GM18519 (cell line): ENCODE results near the gene ERC1.

ENCODE experiments used
- ATAC-seq: cut with Tn5 transposase; IDR thresholded peaks from one replicate; pipeline ENCODE4 v1.9.1; 2021; ENCODE audit warnings: mild to moderate bottlenecking, moderate library complexity; ENCODE audit not compliant: unreplicated experiment, low FRiP score

Gene ERC1

DNA sequence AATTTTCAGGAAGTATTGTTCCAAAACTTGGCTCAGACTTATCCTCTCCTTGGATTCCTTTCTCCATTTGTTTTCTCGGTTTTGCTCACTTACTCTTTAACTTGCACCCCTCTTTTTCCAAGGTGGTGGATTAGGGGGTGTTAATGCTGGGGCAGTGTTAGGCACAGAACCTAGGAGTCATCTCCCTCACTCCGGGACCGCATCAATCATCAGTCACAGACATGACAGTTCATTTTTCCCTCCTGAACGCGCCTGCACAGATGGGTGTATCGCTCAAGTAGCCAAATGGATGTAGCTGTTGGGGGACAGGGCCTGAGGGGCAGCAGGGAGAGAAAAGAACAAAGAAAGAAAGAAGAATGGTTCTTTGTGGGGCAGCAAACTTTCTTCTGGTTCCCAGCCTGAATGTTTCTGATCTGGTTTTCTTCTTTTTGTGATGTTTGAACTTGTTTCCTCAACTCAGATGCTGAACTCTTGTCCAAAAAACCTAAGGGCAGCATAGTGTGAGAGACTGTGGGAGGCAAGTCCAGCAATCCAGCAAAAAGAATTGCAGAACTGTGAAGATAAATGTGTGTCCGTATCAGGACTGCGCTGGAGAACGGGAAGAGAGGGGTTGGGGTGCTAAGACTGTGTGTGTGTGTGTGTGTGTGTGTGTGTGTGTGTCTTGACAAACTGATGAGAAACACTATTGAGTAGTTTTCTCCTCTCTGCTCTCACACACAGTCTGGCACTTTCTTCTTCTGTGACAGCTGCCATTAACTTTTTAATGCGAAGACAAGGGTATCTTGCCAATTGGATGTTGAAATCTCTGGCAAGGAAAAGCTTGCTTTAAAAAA lies 472.3 kb downstream of the ERC1 start:
- no peak for ATAC-seq

- no peak for ATAC-seq
Measured at GRCh38 chr12:1464925-1465324, 473.9 kb downstream of the ERC1 start.

- no peak for ATAC-seq
Measured at GRCh38 chr12:1465990-1466389, 475.0 kb downstream of the ERC1 start.

DNA sequence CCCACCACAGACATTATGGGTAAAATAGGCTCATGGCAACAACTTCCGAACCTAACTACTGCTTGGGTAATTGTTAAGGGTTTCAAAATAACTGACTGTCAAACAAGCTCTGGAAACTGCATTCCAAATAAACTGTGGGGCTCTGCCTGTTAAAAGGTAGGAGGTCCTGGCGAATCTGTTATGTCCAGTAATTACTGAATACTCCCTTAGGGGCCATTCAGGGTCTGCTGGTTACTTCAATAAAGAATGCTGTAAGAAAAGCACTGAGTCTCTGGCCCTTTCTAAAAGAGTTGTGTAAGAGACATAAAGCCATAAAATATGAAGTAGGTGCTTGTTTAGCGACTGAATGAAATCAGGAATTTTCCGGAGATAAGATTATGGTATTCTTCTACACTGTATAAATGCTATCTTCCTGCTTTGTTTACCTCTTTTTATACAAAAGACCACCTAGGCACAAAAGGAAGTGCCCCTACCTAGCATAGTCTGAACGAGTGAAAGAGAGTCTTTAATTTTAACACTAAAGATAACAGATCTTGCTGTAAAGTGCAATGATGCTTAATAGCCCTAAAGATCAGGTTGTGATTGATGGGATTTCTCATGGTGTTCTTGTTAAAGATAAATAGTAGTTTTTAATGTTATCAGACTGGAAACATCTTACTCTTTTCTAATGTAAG lies 475.6 kb downstream of the ERC1 start:
- ATAC-seq, result no peak

- ATAC-seq, result no peak
Measured at GRCh38 chr12:1467710-1468109, 476.7 kb downstream of the ERC1 start.

GRCh38 chr12:1469070-1469469 lies 478.0 kb downstream of the ERC1 start:
- ATAC-seq, result no peak

DNA sequence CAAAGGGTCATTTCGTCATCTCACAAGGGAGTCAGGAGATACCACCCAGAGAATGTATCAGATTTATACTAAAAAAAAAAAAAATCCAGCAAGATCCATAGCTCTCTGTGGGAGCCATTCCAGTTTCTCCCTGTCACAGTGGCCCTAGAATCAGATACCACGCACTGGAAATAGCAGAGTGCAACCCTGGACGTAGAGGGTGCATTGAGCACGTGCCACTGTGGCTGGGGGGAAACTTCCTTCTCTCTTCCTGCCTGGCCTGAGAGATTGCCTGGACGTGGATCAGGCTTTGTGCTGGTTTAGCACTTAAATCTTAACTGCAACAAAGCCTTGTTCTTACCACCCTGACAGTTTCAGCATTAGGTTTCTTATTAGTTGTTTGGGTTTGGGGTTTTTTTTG lies 479.0 kb downstream of the ERC1 start:
- no peak for ATAC-seq

GRCh38 chr12:1471224-1471623 lies 480.2 kb downstream of the ERC1 start:
- no peak for ATAC-seq

GRCh38 chr12:1473418-1473817 lies 482.4 kb downstream of the ERC1 start:
- ATAC-seq, result no peak

DNA sequence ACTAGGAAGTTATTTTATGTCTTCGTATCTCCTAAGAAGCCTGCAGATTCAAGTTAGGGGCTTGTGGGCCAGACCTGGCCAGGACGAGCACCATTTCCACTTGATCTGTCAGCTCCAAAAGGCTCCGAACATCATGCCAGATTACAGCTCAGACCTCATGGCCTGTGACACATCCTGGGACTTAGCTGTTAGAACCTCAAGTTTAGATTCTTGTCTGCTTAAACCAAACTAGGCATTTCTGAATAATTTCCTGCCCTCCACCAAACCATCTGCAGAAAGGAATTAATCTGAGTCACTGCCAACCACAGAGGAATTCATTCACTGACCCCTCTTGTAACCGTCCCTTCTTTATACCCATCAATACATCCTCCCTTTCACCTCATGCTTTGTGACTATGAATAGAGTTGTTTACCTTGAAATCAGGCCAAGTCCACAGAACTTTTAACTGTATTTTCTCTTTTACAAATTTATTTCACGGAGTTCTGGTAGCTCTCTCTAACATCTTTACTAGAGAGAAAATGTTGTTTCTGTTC lies 483.1 kb downstream of the ERC1 start:
- no peak for ATAC-seq

DNA sequence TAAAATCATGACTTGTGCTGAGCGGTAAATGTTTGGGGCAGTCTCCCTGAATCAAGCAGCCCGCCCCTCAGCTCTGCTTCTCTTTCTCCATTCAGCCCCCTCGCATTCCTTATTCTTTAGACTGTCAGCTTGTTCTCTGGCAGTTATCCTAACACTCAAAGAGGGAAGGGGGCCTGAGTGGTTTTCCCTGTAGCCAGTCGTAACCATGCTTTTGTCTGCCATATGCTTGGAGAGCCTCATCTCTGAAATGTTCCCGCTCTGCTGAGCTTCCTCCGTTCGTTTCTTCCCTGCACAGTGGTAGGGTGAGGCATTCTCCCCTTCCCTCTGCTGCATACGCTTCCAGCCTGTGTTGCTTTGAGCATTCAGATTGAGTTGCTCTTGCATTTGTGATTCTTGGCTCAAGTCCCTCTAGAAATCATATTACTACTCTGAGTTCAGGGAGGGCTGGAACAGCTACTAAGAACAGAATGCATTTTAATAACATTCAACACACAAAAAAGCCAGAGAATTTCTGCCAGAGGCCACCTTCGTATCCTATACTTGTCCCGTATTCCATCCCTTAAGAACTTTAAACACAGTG lies 483.6 kb downstream of the ERC1 start:
- no peak for ATAC-seq

DNA sequence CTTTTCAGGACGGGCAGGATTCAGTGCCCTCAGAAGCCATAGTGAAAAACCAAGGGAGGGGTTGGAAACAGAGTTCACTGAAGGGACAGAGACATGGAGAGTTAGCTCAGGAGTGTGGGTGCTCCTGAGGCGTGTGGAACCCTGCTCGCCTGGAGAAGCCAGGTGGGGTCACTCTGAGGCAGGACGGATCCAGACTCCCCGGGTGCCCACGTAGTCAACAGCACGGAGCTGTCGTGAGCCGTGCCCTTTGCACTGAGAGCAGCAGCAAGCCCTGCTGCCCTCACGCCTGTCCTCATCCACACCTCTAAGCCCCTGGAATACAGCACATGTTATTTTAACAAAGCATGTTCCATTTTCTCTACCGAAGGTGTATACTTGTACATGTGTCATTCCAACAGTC lies 488.6 kb downstream of the ERC1 start:
- ATAC-seq, result no peak

- no peak for ATAC-seq
Measured at GRCh38 chr12:1481326-1481725, 490.3 kb downstream of the ERC1 start.

DNA sequence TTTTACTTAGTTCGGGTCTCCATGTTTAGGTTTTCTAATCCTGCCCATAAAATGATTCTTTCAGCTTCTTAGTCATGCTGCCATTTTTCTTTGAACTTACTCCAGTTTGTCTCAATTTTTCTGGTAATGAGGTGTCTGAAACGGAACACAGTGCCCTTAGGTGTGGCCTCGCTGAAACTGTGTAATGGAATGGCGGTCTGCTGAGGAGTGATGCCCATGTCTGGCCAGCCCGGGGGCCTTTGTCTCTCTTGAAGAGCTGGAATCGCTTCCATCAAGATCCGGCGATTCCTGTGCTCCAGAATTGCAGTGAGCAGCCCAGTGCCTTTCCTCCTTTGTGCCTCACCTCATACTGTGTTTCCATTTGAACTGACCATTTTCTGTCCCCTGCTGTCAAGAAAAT lies 490.9 kb downstream of the ERC1 start:
- ATAC-seq, result no peak

DNA sequence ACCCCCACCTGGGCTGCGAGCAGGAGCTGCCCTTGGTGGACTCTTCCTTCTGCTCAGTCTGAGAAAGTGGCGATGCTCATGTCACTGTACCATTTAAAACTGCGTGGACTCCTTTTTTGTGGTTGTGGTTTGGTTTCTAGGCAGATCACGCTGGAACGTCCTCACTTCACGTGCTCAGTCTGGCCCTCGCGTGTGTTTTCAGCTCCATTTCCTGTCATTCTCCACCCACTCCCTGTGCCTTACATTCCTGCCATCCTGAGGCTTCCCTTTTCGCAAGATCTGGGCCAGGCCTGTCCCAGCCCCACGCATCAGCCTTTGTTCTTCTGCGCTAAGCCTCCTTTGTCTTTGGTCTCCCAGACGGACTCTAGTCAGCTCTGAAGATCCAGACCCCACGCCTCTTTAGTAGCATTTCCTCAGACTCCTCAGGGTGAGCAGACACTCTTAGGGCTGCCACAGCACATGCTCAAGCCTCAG lies 497.9 kb downstream of the ERC1 start:
- ATAC-seq, result no peak

DNA sequence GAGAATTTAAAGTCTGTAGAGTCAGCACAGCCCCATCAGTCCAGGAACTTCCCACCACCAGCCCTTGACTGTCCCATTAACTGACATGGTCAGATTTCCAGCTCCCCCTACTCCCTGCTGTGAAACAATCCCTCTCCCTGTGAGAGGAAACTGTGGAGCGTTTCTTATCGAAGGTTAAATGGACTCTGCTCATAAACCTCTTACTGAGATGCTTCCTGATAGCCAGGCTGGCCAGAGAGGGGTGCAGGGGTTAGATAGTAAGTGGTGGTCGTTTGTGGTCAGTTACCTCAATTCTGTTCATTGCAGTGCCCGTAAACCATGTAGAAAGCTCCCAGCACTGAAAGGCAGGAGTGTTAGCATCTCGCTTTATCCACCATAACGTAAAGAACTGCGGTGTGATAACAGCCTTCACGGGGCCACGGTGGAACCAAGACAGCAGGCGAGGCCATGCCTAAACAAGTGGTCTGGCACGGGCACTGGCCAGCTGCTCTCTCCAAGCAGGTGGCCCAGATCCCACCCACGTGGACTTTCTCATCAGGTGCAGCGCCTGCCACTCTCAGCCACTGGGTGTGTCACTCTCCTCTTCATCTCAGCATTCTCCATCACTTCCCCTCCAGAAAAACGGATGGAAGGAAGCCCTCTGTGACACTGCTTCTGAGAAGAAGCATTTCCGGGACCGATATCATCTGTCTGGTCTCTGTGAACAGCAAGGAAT lies 501.1 kb downstream of the ERC1 start:
- no peak for ATAC-seq

DNA sequence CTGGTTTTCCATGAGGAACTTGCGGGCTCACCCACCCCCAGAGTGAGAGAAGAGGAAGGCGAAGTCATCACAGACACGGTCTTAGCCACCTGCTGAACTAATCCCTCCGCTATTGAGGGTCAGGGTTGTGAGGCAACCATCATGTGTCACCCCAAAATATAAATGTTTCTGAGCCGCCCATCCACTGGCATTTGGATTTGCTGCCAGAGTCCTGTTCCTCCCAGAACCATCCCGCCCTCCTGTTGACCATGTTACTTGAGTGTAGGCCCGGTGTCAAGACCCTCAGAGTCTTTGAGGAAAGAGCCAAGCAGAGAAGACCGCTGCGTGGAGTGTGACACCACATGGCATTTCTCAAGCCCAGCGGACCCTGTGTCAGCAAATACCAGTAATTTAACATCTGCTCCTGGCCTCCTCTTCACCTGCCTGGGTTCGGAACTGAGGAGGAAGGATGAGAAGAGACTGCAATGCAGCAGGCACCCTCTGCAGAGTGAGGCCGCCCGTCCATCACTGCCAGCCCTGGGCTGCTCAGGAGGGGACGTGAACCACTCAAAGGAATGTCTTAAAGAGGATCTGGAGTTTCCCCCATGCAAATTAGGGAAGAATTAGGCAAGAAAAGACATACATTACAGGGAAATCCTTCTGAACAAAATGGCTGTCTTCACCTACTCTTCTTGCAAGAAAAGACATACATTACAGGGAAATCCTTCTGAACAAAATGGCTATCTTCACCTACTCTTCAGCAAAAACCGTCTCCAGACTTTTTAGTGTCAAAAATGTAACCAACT lies 502.9 kb downstream of the ERC1 start:
- no peak for ATAC-seq

DNA sequence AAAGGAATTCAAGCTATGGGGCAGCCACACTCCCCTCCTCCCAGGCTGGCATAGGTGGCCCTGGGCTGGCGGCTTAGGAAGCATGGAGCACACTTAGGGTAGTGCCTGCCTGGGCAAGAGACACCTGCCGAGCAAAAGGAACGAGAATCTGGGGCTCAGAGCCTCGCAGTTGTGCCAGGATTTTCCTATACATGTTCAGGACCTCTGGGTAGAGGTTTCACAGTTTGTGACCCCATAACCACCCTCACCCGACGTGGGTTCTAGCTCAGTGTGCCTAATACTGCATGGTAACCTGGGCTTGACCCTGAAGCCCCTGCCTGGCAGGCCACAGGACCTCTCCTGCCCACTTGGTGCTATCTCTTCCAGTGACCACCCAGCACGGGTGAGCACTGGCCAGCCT lies 503.8 kb downstream of the ERC1 start:
- no peak for ATAC-seq

DNA sequence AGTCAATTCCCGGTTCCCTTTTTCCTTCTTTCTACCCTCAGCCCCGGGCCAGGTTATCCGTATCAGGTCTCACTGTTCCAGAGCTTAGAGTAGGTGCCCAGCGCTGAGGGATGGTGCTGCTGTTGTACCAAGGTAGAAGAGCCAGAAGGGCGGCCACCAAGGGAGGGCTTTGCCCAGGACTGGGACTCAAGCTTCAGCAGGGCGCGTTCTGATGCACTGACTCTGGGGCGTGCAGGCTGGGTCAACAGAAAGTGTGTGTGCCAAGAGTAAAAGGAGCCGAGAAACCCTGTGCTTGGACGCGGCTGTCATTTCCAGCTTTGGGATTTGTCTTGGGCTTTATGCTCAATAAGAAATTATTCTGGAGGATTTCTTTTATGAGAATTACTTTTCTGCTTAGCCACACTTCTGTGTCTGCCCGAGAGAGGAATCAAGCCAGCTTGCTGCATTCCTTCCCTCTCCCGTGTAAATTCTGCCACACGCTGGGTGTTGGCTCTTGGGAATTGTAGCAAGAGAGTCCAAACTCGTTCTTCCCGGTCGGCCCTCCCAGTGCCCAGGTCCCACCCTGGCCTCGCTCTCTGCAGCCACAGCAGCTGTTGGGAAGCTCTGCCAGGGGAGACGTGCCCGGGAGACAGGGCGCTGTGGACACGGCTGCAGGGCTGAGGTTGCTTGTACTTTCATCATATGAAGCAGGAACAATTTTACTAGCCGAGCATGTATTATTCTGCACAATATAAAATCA lies 505.3 kb downstream of the ERC1 start:
- no peak for ATAC-seq
